SIG-M5 treated with dmso at 0.1 percent for 504 hours (cell line): ENCODE measurements around the gene CBFA2T3.

Experiments
- DNase-seq: peaks from one replicate; lab custom pipeline; 2025; ENCODE audit not compliant: unreplicated experiment; lab: John Stamatoyannopoulos, UW

CBFA2T3 gene

DNA sequence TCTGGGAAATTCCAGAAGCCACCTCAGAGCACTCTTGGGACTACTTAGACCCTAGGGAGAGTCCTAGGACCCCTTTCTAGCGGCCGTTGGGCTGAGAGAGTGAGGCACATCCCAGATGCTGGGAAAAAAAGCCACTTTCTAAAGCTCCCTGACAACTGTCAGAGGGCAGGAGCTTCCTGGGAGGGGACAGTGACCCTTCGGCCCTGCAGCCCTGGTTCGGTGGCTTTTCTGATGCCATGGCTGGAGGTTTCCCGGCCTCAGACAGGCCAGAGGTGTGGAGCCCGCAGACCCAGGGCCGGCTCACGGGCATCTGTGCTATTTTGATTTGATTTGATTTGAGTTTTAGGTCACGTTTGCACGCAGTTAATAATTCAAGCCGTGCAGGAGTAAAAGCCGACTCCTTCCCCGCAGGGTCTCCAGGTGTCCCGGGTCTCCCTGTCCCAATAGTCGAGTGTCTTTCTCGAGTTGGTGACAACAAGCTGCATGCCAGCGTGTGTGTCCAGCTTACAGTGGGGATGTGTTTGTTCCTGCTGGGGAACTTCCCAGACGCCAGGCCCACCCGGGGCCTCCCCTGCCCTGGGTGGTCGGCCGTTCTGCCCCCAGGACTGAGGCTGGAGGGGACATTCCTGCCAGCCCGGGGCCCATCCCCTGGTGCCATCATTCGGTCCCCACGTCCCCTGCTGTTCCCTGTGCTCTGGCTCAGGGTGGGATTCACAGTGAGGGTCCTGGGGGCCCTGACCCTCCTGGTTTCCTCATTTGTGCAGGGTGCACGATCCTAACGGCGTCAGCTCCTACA lies 1.0 kb upstream of the CBFA2T3 start:
- DNase-seq: no peak

DNA sequence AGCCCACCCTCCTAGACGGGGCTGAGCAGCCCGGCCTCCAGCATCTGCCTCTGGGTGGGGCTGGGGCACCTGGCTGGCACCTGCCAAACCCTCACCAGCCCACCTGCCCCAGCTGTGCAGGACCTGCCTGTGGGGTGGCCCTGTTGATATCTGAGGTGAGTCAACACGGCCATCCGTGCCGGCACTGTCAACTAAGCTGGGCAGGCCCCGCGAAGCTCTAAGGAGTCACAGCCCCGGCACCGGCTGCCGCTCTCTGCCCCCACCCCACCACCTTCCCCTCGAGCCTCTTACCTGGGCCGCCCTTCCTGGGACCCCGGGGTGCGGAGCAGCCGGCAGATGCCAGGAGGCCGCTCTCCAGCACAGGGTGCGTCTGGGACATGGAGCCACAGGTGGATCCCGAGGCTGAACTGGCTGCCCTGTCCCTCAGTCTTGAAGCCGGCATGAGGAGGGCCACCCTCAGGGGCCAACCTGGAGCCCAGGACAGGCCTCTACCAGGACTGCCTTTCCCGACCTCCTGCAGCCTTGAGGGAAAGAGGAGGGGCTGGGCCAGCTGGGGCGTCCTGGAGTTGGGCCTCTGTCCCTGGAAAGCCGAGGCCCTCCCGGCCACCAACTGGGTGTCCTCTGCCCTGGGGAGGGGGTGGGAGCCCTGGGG lies 515 bp downstream of the CBFA2T3 start:
- no peak for DNase-seq

- DNase-seq: no peak
Observed at GRCh38 chr16:88975511-88976061, 1.4 kb downstream of the CBFA2T3 start.

DNA sequence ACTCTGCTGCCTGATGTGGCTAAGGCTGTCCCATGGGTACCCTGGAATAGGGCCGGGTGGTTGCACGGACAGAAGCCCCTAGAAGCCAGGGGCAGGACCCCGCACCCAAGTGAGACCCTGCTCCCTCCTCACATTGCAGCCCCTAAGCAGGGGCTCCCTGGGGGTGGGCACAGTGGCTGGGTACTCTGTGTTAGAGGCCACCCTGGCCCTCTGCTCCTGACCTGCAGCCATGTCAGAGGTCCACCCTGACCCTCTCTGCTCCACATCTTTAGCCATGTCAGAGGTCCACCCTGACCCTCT lies 2.1 kb downstream of the CBFA2T3 start:
- DNase-seq: no peak

GRCh38 chr16:88974080-88974915 lies 2.7 kb downstream of the CBFA2T3 start:
- DNase-seq: no peak

DNA sequence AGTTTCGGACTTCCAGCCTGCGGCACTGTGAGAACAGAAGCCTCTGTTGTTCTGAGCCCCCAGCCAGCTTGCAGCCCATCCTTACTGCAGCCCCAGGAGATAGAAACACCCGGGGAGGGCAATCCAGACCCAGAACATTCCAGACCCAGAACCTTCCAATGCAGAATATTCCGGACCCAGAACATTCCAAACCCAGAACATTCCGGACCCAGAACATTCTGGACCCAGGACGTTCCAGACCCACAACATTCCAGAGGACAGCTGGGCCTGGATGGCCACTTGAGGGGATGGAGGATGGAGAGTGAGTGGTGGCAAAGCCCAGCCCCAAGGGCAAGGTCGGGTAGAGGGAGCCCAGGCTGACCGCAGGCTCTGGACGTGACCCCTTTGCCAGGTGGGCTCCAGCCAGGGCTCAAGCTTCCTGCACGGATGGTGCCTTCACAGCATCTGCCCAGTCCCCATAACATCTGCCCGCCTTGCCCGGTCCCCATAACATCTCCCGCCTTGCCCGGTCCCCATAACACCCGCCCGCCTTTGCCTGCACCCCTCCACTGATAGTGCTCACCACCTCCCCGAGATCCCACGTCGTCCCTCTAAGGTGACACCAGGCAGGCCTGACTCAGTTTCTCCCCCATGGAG lies 3.5 kb downstream of the CBFA2T3 start:
- no peak for DNase-seq

DNA sequence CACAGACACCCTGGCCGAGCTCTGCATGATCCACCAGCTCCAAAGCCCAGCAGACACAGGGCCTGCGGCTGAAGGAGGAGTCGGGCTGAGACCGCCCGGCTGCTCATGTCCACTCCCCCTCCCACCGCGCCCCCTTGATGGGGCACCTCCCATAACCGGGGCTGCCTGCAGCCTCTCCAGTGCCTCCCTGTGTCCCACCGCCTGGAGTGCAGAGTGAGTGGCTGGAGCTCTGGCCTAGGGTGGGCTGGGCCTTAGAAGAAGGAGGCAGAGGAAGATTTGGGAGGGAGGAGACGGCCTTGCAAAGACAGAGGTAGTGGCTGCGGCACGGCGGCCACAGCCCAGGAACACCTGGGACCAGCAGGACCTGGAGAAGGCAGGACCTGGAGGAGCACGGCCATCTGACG lies 4.0 kb downstream of the CBFA2T3 start:
- no peak for DNase-seq

DNA sequence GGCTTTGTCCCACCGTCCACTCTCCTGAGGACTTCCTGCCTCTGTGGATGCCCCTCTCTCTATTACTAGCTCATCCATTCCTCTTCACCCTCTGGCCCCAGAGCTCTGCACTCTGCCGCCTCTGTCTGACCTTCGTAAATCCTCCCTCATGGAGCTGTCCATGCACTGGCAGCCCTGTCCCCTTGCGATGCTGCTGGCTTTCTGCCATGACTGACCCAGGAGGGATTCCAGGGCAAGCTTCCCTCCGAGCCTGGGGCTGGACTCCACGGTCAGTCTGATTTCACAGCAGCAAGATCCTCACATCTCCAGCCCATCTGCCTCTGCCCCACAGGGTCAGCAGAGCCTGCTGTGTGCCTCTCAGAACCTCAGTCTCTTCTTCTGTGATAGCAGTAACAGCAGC lies 4.7 kb downstream of the CBFA2T3 start:
- no peak for DNase-seq

- no peak for DNase-seq
Observed at GRCh38 chr16:88971371-88972097, 5.5 kb downstream of the CBFA2T3 start.

DNA sequence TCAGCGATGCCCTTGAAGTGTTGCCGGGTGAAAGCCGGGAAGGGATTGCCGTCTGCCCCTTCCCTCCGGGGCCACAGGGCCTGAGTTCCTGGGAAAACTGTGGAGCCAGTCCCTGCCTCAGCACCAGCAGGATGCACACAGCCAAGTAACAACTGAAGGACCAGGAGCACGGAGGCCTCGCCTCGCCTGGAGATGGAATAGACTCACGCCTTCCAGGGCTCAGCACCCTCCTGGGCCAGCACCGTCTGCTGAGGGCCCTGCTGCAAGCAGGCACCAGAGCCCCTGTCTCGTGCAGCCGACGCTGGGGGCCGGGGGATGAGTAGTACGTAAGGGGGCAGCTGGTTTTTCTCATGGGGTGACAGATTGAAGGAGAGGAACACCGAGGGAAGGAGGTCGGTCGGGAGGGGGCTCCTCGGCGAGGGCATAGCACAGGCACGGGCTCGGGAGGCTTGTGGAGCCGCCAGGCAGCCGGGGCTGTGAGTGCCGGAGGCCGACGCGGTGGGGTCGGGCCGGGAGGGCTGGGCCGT lies 6.4 kb downstream of the CBFA2T3 start:
- DNase-seq: no peak

DNA sequence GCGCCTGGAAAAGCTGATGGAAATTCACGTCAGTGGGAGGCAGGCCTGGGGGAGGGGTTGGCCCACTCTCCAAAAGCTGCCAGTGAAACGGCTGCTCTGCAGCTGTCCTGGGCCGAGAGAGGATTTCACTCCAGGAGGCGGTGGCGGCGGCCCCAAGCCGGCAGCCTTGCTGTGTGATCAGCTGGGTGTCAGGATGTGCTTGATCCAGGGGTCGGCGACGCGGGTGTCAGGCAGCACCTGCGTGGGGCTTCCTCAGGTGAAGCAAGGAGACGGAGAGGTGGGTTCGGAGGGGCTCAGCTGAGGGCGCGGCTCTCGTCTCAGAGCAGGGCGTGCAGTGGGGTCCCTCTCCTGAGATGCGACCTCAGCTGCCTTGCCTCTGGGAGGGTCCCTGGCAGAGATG lies 7.0 kb downstream of the CBFA2T3 start:
- DNase-seq: no peak

- DNase-seq: no peak
Observed at GRCh38 chr16:88969361-88969831, 7.6 kb downstream of the CBFA2T3 start.

DNA sequence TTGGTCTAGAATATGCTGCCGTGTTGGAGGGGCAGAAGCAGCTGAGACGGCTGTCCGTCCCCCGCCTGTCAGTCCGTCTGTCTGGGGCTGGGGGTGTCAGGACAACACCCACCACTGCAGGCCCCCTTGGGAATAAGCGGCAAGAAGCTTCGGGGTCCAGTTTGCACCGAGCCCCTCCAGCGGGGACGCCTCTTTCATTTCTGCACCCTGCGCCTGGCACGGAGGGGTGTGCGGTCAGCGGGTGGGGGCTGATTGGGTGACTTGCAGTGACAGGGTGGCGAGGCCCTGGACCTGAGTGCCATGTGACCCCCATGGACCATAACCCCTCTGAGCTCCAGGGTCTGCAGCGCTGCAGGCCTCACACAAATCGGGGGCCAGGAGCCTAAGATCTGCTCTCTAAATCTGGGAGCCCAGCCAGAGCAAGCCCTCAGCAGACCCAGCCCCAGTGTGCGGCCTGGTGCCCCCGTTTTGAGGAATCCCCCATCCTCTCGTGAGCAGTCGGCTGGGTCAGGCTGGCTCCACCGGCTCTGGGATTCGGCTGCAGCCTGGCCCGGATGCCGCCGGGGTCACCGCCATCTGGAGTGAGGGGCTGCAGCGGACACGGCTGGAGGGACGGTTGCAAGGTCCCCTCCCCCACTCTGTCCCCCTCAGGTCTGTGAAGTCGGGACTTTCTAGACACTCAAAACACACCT lies 8.3 kb downstream of the CBFA2T3 start:
- no peak for DNase-seq

GRCh38 chr16:88967830-88968588 lies 9.0 kb downstream of the CBFA2T3 start:
- DNase-seq: no peak

DNA sequence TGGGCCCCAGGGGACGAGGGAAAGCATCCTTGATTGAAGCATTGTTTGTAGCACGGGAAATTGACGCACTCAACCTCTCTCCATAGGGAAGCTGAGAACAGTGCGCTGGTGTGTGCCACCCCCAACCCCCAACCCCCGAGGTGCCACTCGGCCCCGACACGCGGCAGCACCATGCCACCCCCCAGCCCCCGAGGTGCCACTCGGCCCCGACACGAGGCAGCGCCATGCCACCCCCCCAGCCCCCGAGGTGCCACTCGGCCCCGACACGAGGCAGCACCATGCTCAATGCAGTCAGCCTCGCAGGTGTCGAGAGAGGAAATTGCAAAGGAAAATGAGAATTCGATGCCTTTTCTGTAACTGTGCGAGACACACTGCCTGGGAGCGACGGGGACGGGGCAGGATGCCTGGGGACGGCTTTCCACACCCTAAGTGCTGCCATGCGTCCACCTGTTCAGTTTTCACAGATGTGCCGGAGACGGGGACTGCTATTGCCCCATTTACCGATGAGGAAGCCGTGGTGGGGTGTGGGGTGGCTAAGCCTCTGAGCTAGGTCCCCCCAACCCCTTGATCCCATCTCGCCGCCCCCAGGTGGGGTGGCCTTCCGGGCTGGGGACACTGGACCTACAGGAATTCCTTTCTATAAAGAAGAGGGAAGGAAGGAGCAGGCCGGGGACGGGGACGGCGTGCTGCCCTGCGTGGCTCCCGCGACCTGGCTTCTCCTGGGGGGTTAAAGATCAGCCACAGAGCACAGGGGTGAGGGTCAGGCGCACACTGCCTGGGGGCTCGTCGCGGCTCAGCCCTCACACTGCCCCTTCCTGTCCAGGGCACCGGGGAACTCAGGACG lies 9.8 kb downstream of the CBFA2T3 start:
- DNase-seq: no peak

GRCh38 chr16:88965826-88966480 lies 11.1 kb downstream of the CBFA2T3 start:
- no peak for DNase-seq

GRCh38 chr16:88965411-88965810 lies 11.6 kb downstream of the CBFA2T3 start:
- DNase-seq: no peak
